Measurements from ENCODE around the gene PCYT1B.
A peak's percentile ranks its signal among the peaks of the same experiment; 100 is the strongest.
"Not testable (repeated sequence)": the region's sequence is repeated elsewhere in the genome, so short reads cannot be mapped to it uniquely, and the experiment has no call there.

Gene PCYT1B

DNA sequence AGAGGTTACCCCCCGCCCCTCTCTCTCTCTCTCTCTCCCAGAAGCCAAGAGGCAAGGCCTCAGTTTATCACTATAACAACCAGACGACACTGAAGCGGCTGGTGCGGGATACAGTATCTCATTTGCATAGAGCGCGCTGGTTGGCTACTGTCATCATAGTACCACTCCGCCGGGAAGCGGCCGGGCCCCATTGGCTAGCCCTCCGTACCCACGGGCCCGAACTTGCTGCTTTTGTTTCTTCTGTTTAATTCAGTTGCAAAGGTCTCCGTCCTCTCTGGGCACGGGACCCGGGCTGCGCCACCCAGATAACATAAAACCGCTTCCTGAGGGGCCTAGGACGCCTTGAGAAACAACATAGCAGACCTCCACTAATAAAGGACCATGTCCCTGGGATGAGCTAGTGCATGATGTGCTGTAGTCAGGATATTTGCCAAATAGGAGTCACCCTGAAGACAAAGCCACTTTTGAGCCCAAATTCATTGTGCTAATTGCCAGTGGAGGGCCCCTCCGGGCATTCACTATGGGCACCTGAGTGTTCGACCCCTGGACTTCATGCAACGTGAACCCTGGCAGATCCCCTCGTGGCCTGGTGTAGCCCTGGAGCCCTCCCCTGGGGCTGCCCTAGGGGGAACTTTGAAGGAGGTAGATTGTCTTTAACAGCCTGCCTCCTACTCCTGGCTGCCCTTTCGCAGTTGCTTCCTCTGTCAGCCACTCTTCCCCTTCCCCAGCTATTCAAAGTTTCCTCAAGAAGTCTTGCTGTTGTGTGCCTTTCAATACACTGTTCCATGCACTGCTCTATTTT is at the start of gene PCYT1B:
Gene PCYT1B, minus strand, starts transcription at position 91 of the 802 bp plus-strand sequence. CDS start 242 bp downstream, outside the sequence.
- peak; percentile 27 for DNase-seq (ENCODE audit: low spot score)

DNA sequence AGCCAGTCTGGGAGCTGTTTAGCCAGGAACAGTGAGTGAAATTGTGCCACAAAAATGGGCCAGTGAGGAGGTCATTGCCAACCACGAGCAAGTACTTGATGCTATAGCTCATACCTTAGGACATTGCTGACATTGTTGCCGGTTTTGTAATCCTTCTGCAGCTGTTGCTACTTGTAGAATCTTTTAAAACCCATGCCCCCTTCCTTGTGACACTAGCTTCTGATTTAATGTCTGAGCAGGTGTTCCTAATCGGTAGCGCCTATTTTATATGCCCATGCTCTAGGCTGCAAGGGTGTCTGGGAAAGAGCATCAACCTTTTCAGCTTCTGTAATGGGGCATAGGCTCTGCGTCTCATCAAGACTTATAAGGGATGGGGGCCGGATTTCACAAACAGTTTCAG is 49.1 kb upstream of the PCYT1B start:
- DNase-seq (ENCODE audit: low spot score): no peak

DNA sequence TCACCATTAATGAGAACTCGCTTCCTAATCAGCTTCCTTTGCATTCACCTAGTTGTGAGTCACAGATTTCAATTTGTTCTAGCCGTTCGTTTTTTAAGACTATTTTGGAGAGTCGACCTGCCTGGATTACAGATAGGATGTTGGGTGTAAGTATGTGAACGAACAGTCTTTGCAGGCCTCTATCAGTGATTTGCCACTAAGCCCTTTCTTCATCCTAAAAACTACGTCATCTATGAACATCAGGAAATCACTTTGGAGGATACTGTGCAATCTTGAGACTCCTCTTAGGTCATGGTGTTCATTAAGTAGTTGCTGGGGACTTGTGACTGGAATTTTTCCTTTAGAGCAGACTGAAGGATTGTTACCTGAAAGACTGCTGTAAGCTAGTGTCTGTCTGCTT is 47.7 kb upstream of the PCYT1B start:
- no peak for DNase-seq (ENCODE audit: low spot score)

DNA sequence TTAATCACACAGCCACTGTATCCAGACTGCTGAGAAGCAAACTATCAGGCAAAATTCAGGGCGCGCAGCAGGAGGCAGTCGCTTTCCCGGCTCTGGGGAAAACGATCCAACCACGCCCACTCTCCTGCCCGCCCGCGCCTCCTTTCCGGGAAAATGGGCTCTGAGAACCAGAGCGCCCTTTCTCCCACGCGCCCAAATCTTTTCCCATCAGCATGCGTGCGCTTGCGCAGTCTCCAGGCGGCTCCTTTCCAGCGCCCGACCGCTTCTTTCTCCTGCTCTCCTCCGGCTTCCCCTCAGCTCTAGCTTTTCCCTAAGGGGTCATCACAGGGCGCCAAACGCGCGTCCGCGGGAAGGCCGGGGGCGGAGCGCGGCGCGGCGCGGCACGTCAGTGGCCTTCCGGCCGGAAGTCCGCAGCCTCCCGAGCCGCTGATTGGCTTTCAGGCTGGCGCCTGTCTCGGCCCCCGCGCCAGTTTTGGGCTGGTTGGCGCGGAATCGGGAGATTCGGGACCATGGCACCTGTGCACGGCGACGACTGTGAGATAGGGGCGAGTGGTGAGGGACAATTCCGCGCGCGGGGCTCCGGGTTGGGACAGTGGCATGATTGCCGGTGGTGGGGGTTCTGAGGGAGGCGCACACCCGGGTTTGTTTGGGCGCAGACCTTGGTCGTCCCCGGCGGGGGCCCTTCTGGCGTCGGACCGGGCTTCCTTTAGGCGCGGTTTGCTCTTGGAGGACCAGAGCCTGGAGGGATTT is 46.5 kb upstream of the PCYT1B start, which contains the start of gene POLA1:
Gene POLA1, plus strand, starts transcription at position 466 of the 750 bp plus-strand sequence. Its CDS starts 44 bp downstream, at position 510.
- DNase-seq (ENCODE audit: low spot score): peak; percentile 95

DNA sequence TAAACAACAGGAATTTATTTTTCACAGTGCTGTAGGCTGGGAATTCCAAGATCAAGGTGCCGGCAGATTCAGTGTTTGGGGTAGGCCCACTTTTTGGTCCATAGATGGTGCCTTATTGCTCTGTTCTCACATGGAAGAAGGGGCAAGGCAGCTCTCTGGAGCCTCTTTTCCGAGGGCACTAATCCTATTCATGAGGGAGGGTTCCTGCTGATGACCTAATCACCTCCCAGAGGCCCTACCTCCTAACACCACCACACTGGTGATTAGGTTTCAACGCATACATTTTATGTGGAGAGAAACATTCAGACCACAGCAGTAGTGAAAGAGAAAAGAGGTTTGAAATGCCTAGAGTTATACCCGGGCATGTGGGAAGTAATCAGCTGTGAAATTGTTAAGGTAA is 45.2 kb upstream of the PCYT1B start:
- no peak for DNase-seq (ENCODE audit: low spot score)

DNA sequence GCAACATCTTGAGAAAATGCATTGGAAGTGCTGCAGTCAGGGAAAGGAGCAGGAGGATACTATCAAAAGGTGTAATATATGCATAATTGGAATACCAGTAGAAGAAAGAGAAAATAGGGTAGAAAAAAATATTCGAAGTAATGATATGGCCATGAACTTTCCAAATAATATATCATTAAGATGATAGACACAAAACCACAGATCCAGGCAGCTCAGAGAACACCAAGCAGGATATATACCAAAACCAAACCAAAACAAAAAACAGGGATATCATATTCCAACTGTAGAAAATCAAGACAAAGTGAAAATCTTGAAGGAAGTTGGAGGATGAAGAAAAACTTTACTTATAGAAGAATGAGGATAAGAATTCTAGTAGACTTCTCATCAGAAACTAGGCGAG is 36.9 kb upstream of the PCYT1B start:
- DNase-seq (ENCODE audit: low spot score): no peak

DNA sequence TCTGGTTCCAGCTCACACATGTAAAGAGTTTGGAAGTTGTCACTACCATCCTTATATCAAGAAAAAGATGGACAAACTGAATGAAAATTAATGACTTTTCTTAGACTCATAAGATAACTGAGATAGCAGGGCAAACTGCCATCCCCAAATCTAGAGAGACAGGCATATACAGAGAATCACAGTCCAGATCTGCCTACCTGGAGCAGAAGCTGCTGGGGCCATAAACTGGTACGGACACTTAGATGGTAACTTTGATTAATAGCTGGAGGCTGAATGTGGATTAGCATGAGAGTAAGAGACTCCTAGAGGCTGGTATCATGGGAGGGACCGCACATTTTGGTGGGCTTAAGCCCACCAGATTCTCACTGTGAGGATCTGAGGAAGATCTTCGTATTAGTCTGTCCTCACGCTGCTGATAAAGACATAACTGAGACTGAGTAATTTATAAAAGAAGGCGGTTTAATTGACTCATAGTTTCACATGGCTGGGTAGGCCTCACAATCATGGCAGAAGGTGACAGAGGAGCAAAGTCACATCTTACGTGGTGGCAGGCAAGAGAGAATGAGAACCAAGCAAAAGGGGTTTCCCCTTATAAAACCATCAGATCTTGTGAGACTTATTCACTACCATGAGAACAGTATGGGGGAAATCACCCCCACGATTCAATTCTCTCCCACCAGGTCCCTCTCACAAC is 35.7 kb upstream of the PCYT1B start:
- no peak for DNase-seq (ENCODE audit: low spot score)

DNA sequence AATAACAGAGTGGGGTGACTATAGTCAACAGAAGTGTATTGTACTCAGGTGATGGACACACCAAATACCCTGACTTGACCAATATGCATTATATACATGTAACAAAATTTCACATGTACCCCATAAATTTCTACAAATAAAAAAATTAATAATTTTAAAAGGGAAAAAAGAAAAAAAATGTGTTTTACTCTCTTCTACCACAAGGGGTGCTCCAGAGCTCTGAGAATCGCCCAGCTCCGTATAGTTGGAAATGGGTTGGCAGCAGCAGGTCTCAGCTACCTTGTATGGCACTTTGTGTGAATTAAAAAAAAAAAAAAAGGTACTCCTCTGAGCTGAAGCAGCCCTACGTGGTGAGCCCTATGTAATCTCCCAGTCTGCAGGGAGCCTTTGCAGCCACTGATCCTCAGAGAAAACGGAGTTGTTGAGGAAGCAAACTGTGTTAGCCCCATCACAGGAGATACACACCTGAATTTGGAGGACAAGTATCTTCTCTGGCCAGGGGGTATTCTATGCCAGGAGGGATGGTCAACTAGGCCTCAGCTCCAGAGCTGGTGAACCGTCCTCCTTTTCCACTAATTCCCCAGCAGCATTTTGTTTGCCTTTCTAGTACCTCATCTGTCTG is 29.4 kb upstream of the PCYT1B start:
- DNase-seq (ENCODE audit: low spot score): peak; percentile 18

DNA sequence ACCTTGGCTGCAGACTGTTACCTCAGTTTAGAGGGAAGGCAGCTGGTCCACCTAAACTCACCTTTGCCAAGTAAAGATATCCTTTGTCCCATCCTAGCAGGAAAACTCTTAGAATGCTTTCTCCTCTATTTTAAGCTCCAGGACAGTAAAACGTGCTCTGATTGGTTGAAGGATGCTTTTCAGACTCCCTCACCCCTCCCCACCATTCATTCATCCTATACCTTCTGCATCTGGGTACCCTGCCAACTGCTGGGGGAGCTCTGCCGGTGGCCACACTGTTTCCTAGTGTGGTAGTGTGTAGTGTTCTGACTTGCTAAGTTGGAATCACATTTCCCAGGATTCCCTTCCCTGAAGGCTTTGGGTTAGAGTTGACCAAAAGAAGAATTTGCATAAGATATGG is 26.3 kb upstream of the PCYT1B start:
- no peak for DNase-seq (ENCODE audit: low spot score)

DNA sequence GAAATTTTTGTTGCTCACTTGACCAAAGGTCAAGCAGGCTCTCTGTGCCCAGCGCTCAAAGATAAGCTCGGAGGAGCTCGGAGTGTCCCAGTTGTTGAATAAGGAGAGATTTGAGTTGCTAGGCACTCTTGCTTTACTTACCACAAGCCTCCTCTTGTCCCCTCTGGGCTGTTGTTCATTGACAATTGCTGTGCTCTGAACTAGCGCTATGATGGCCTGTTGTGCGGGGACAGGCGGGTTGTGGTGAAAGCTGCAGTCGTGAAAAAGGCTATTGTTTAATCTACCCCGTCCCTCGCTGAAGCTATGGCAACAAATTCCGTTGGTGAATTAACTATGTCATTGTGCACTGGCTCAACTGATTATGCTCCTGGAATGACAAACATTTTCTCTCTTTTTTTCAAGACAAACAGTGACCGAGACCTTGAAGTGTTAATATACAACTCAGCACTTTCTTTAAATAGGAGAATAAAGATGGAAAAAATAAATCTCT is 25.6 kb upstream of the PCYT1B start:
- no peak for DNase-seq (ENCODE audit: low spot score)

DNA sequence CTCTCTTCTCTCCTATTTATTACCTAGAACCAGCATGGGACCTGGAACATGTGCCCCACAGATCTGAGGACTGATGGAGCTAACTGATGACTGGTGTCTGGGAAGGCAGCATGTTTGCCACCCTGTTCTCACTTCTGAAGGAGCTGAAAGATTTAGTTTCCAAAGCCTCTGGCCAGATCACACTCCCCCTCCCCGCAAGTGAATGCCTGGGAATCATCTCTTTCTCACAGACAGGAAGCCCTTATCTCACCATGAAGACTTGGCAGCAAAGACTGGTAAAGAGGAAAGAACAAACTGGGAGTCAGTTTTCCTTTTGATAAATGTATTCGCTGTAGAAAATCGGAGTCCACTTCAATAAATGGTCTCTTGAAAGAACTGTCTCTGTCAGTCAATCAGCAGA is 21.0 kb upstream of the PCYT1B start:
- DNase-seq (ENCODE audit: low spot score): no peak

DNA sequence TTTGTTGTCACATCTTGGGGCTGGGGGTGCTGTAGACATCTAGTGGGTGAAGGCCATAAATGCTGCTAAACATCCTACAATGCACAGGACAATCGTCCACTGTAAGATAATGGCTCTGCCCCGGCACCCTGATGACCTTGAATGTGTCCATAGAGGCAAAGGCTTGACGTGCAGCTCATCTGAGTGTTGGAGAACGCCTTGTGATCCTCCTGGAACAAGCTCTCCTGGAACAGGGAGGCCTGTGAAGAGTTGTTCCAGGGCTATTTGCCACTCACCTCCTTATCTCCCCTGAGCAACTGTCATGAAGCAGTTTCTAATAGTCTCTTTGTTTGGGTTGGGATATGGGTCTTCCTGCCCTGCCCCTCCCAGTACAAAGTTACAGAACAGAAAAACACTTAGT is 15.2 kb upstream of the PCYT1B start:
- no peak for DNase-seq (ENCODE audit: low spot score)

DNA sequence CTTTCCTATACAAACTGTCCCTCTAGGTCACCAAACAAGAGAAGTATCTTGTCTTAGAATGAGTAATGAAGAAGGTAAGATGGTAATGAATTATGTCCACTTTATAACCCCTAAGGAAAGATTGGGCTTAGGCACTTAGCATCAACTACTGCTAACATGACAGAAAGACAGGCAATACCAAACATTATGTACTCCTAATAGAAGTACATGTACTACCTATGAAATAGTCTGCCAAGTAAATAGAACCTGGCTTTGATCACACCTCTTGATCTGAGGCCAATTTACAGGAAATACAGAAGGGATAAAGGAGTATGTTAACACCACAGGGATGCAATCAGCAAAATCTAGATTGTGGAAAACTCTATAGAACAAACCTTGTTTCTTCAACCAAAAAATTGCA is 14.1 kb upstream of the PCYT1B start:
- no peak for DNase-seq (ENCODE audit: low spot score)

DNA sequence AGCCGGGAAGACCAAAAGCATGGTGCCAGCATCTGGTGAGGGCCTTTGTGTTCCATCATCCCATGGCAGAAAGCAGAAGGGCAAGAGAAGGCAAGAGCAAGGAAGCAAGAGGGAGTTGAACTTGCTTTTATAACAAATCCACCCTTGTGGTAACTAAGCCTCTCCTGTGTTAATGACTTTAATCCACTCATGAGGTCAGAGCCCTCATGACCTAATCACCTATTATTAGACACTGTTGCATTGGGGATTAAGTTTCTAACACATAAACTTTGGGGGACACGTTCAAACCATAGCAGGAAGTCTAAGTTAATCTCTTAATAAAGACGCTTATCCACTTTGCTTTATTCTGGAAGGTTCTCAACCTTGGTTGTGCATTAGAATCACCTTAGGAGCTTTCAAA is 12.5 kb upstream of the PCYT1B start:
- no peak for DNase-seq (ENCODE audit: low spot score)

DNA sequence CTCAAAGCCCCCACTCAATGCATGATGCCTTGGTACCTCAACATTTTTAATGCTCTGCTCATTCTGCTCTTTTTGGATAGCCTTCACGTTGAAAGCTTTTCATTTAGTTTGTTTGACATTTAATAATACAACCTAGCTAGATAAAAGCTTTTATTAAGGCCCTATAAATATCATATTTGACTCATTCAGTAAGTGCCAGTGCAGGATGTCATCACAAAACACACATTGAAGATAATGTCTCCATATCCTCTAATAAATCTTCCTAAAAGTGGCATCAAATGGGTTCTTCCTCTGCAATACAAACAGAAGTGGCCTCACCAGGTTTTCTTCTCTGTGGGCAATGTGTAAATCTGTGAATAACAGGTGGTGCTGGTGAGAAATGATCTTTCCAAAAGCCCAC is 12.0 kb upstream of the PCYT1B start:
- no peak for DNase-seq (ENCODE audit: low spot score)

DNA sequence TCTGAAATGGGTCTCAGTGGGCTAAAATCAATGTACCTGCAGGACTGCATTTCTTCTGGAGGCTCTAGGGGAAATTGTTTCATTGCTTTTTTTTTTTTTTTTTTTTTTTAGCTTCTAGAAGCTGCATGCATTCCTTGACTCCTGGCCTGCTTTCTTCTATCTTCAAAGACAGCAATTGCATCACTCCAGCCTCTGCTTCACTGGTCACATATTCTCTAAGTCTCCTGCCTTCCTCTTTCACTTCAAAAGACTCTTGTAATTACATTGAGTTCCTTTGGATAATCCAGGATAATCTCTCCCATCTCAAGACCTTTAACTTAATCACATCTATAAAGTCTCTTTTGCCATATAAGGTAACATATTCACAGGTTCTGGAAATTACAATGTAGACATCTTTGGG is 11.3 kb upstream of the PCYT1B start:
- no peak for DNase-seq (ENCODE audit: low spot score)

DNA sequence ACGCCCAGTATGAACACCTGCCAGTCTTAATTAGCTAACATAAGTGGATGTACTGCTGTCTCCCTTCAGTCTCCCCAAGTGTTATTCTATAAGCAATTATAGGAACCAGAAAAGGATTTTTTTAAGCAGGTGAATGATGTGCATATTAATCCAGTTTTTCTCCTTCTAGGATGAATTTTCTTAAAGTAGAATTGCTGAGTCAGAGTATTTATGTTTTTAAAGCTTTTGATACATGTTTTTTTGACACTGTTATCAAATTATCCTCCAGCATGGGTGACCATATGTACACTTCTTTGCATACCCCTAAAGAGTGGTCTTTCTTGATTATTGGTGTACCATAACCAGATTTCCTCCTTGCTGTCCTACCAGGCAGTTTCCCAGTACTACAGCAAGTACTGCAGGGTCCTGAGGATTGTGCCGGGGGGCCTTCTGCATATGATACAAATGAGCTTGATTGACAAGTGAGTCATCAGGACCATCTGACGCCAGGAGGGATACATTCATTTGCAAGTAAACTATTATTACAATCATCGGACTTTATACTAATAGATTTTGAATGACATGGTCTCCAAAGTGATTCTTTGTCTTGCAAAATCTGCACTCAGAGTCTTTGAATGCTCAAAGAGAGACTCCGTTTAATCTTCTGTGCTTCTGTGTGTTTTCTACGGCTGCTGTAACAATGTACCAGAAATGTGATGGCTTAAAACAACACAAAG is 10.7 kb upstream of the PCYT1B start:
- DNase-seq (ENCODE audit: low spot score): no peak

DNA sequence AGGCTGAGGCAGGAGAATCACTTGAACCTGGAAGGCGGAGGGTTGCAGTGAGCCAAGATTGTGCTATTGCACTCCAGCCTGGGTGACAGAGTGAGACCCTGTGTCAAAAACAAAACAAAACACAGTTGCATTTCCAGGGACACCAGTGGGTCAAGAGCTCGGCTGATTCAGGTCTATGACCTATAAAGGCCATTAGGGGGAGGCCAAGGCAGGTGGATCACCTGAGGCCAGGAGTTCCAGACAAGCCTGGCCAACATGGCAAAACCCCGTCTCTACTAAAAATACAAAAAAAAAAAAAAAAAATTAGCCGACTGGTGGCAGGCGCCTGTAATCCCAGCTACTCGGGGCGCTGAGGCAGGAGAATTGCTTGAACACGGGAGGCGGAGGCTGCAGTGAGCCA is 8.5 kb upstream of the PCYT1B start:
- not testable (repeated sequence) for DNase-seq (ENCODE audit: low spot score)

DNA sequence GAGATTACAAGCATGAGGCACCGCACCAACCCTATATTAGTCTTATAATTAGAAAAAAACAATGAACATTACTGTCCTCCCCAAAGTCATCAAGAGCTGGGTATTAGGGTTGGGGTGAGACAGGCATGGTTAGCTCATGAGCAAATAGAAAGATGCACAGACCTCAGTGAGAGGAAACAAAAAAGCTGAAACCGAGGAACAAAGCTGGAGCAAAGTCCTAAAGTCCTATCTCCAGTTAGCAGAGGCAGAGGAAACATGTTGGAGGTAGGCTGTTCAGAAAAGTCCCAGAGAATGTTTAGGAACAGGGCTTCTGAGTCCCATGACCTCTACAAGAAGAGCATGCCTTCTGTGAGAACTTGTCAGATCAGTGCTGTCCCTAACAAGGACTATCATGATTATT is 4.6 kb upstream of the PCYT1B start:
- no peak for DNase-seq (ENCODE audit: low spot score)

DNA sequence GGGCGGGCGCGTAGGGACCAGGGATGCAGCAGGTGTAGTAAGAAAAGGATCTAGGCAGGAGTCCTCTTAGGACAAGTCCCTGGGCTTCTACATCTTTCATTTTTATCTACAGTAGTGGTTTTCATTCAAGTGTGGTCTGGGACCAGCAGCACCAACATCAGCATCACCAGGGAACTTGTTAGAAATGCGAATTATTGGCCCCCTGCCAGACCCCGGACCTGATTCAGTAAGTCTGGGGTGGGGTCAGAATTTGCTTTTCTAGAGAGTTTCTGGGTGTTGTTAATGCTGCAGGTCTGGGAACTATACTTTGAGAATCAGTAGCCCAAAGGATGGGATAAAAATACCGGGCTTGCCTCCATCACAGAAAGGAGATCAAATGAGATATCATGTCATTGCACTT is 1.3 kb upstream of the PCYT1B start:
- no peak for DNase-seq (ENCODE audit: low spot score)

DNA sequence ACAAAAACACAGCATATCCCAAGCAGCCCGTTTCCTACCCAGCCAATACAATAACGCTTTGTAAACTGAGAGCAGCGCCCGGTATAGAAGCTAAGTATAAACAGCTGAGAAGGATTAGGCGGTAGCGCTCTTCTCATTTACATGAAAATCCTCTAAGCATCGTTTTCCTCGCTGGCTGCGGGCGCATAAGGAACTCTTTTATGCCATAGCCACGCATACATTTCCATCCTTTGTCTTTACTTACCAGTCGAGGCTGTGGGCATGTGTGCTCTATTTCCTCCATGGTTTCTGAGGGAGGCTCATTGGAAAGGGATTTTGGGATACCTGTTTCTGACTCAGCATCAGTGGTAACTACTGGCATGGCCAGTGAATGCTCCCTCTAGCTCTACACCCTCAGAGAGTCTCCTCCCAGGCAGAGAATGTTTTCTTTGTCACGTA is 383 bp downstream of the PCYT1B start:
- DNase-seq (ENCODE audit: low spot score): no peak
